Neural cell (in vitro differentiated cells): ENCODE measurements around the gene PLD4. TPM values are rescaled to one million over a fixed set of nuclear protein-coding genes. Genes with fewer than 3 reads are reported as not detected.

Experiments
- H2AFZ ChIP-seq: fragments of 200-600, 300-800 bp; sonication (generic), shearing (Covaris generic); 2 replicates; pipeline ENCODE4 v1.6.0; 2014; ENCODE audit warnings: low read depth, mild to moderate bottlenecking, antibody characterized with exemption, low read length, moderate library complexity
- H3F3A ChIP-seq: fragments of 200-600 bp; shearing (Covaris generic); 2 replicates; pipeline ENCODE4 v1.6.1; 2016; ENCODE audit warnings: mild to moderate bottlenecking, moderate library complexity, mixed read lengths, antibody characterized with exemption, low read length; ENCODE audit not compliant: insufficient read depth, poor library complexity, severe bottlenecking
- H3K27ac ChIP-seq: fragments of 200-600, 300-800 bp; sonication (generic), shearing (Covaris generic); 2 replicates; pipeline ENCODE4 v1.5.1; 2014; ENCODE audit warnings: mild to moderate bottlenecking, low read length, moderate library complexity
- H3K27me3 ChIP-seq: fragments of 300-800, 200-600 bp; sonication (generic), shearing (Covaris generic); 2 replicates; pipeline ENCODE4 v1.6.0; 2014; ENCODE audit warnings: mild to moderate bottlenecking, low read depth, low read length, moderate library complexity; ENCODE audit not compliant: insufficient read depth
- H3K36me3 ChIP-seq: fragments of 300-800, 200-600 bp; sonication (generic), shearing (Covaris generic); 2 replicates; pipeline ENCODE4 v1.5.1; 2014; ENCODE audit warnings: mild to moderate bottlenecking, antibody characterized with exemption, low read length, moderate library complexity; ENCODE audit not compliant: insufficient read depth
- H3K4me2 ChIP-seq: fragments of 300-800, 200-600 bp; sonication (generic), shearing (Covaris generic); 2 replicates; pipeline ENCODE4 v1.6.0; 2014; ENCODE audit warnings: mild to moderate bottlenecking, low read length
- H3K4me3 ChIP-seq: fragments of 300-800, 200-600 bp; sonication (generic), shearing (Covaris generic); 2 replicates; pipeline ENCODE4 v1.5.1; 2014; ENCODE audit warnings: mild to moderate bottlenecking, low read length, moderate library complexity
- H3K79me2 ChIP-seq: fragments of 200-600 bp; shearing (Covaris generic); replicated peaks from 2 replicates; pipeline ENCODE4 v1.6.0; 2014; ENCODE audit warnings: mild to moderate bottlenecking, low read length, moderate library complexity; ENCODE audit not compliant: insufficient read depth
- H3K9ac ChIP-seq: fragments of 300-800, 200-600 bp; sonication (generic), shearing (Covaris generic); 2 replicates; pipeline ENCODE4 v1.6.1; 2016; ENCODE audit warnings: mild to moderate bottlenecking, low read length, mixed read lengths
- H3K9me2 ChIP-seq: fragments of 200-600 bp; shearing (Covaris generic); 2 replicates; pipeline ENCODE4 v1.6.1; 2016; ENCODE audit warnings: mild to moderate bottlenecking, low read length, mixed read lengths; ENCODE audit not compliant: insufficient read depth
- H3K9me3 ChIP-seq: fragments of 200-600, 300-800 bp; sonication (generic), shearing (Covaris generic); 2 replicates; pipeline ENCODE4 v1.6.1; 2016; ENCODE audit warnings: mild to moderate bottlenecking, mixed run types, low read length, moderate library complexity, mixed read lengths
- H4K20me1 ChIP-seq: fragments of 200-600 bp; shearing (Covaris generic); 2 replicates; pipeline ENCODE4 v1.6.1; 2016; ENCODE audit warnings: mild to moderate bottlenecking, mixed run types; ENCODE audit not compliant: insufficient read depth
- CTCF ChIP-seq: fragments of 450-650 bp; IDR thresholded peaks from 2 replicates; pipeline ENCODE4 v1.5.1; 2014; ENCODE audit warnings: antibody characterized with exemption, mild to moderate bottlenecking, moderate library complexity; ENCODE audit not compliant: poor library complexity, severe bottlenecking
- EP300 ChIP-seq: fragments of 450-650 bp; conservative IDR thresholded peaks from 2 replicates; pipeline ENCODE4 v1.6.1; 2014; ENCODE audit warnings: antibody characterized with exemption, mild to moderate bottlenecking, moderate library complexity; ENCODE audit not compliant: poor library complexity, severe bottlenecking
- EZH2 ChIP-seq: fragments of 200-600, 300-800 bp; shearing (Covaris generic), sonication (generic); IDR thresholded peaks from 2 replicates; pipeline ENCODE4 v1.6.1; 2014; ENCODE audit warnings: antibody characterized with exemption, low read length, borderline replicate concordance, mild to moderate bottlenecking; ENCODE audit not compliant: insufficient read depth, poor library complexity, severe bottlenecking
- MXI1 ChIP-seq: fragments of 450-650 bp; conservative IDR thresholded peaks from 2 replicates; pipeline ENCODE4 v1.6.1; 2014; ENCODE audit warnings: antibody characterized with exemption, mild to moderate bottlenecking; ENCODE audit not compliant: poor library complexity, severe bottlenecking
- POLR2AphosphoS5 ChIP-seq: IDR thresholded peaks from 2 replicates; pipeline ENCODE4 v1.6.1; 2012
- RAD21 ChIP-seq: fragments of 450-650 bp; conservative IDR thresholded peaks from 2 replicates; pipeline ENCODE4 v1.6.1; 2014; ENCODE audit warnings: antibody characterized with exemption, mild to moderate bottlenecking, moderate library complexity
- REST ChIP-seq: IDR thresholded peaks from 2 replicates; pipeline ENCODE4 v1.6.1; 2012; ENCODE audit warnings: borderline replicate concordance
- SMC3 ChIP-seq: fragments of 450-650 bp; conservative IDR thresholded peaks from 2 replicates; pipeline ENCODE4 v1.6.1; 2014; ENCODE audit warnings: antibody characterized with exemption, mild to moderate bottlenecking, moderate library complexity; ENCODE audit not compliant: poor library complexity
- TAF1 ChIP-seq: IDR thresholded peaks from 2 replicates; pipeline ENCODE4 v1.6.1; 2012; ENCODE audit warnings: low read depth
- polyA plus RNA-seq: library from polyadenylated mRNA; depleted of rRNA; stranded (reverse); fragments of >200 nt; gene quantifications from 2 replicates; pipeline ENCODE4 v1.2.3, GENCODE V29; 2014

PLD4 gene
- polyA plus RNA-seq, 1 donor from 2014 or later, result not detected

- H3F3A ChIP-seq, result no peaks in the 10 kb centered on the region
- no peaks in the 10 kb centered on the region for H4K20me1 ChIP-seq
- H3K27me3 ChIP-seq, result no peaks in the 10 kb centered on the region
- no peaks in the 10 kb centered on the region for H3K9me3 ChIP-seq
- H2AFZ ChIP-seq, result no peak overlapping the region
- H3K9ac ChIP-seq, result no peak overlapping the region
- H3K36me3 ChIP-seq, result no peaks in the 10 kb centered on the region
- no peak for TF ChIP-seq TAF1
- no peak for TF ChIP-seq RAD21
- no peak for TF ChIP-seq REST
- no peak for TF ChIP-seq EZH2
- no peak for TF ChIP-seq POLR2AphosphoS5
- TF ChIP-seq CTCF, result no peak
- no peak for TF ChIP-seq MXI1
- TF ChIP-seq EP300, result no peak
- H3K4me3 ChIP-seq, result no peak overlapping the region
- H3K79me2 ChIP-seq, result no peaks in the 10 kb centered on the region
- H3K27ac ChIP-seq, result no peak overlapping the region
- no peaks in the 10 kb centered on the region for H3K9me2 ChIP-seq
- no peak overlapping the region for H3K4me2 ChIP-seq
These were observed 45.8 kb downstream of the PLD4 start for GRCh38 chr14:104970231-104971068.

GRCh38 chr14:104971447-104972240 lies 47.0 kb downstream of the PLD4 start:
- TF ChIP-seq TAF1 (no peak), SMC3 (no peak), EZH2 (no peak), REST (no peak), EP300 (no peak), POLR2AphosphoS5 (no peak), CTCF (no peak), RAD21 (no peak), MXI1 (no peak)
- H3K36me3 ChIP-seq, result no peaks in the 10 kb centered on the region
- H3F3A ChIP-seq, result no peaks in the 10 kb centered on the region
- no peaks in the 10 kb centered on the region for H3K9me3 ChIP-seq
- H3K4me2 ChIP-seq, result no peak overlapping the region
- H2AFZ ChIP-seq, result no peak overlapping the region
- H3K4me3 ChIP-seq, result no peak overlapping the region
- no peaks in the 10 kb centered on the region for H3K79me2 ChIP-seq
- peaks cover 5% of the 10 kb centered on the region for H3K27me3 ChIP-seq
- no peaks in the 10 kb centered on the region for H4K20me1 ChIP-seq
- no peak overlapping the region for H3K9ac ChIP-seq
- H3K27ac ChIP-seq, result no peak overlapping the region
- H3K9me2 ChIP-seq, result no peaks in the 10 kb centered on the region
